ENCODE results near the gene TECPR2. TPM values are rescaled to one million over a fixed set of nuclear protein-coding genes. Genes with fewer than 3 reads are reported as not detected.
A peak's percentile ranks its signal among the peaks of the same experiment; 100 is the strongest.
"Not testable (repeated sequence)": the region's sequence is repeated elsewhere in the genome, so short reads cannot be mapped to it uniquely, and the experiment has no call there.

TECPR2 gene
- total RNA-seq, 2 donors from 2014 or later = 4.6 to 4.9 TPM

GRCh38 chr14:102510616-102511520 is 148.1 kb downstream of the TECPR2 start:
- Mint-ChIP-seq H3K27ac (peak overlapping the region; percentile 33), H3K9me3 (no peaks in the 10 kb centered on the region), H3K4me1 (no peaks in the 10 kb centered on the region), H3K27me3 (no peaks in the 10 kb centered on the region), H3K36me3 (ENCODE audit: low read depth) (no peaks in the 10 kb centered on the region), H3K4me3 (peak overlapping the region; percentile 74)
- no peak for ATAC-seq (replicated peaks)

- H3K4me3 Mint-ChIP-seq = no peak overlapping the region
- ATAC-seq (replicated peaks) = no peak
These were observed 148.8 kb downstream of the TECPR2 start for GRCh38 chr14:102511538-102511937.

GRCh38 chr14:102512793-102513300 is 150.1 kb downstream of the TECPR2 start:
- H3K9me3 Mint-ChIP-seq = no peaks in the 10 kb centered on the region
- H3K4me3 Mint-ChIP-seq = no peak overlapping the region
- H3K4me1 Mint-ChIP-seq = no peaks in the 10 kb centered on the region
- no peaks in the 10 kb centered on the region for H3K27me3 Mint-ChIP-seq
- no peak overlapping the region for H3K27ac Mint-ChIP-seq
- no peaks in the 10 kb centered on the region for H3K36me3 Mint-ChIP-seq (ENCODE audit: low read depth)
- ATAC-seq (replicated peaks) = no peak

More at GRCh38 chr14:102511538-102511937, 148.8 kb downstream of the TECPR2 start:
- Mint-ChIP-seq H3K9me3 (no peaks in the 10 kb centered on the region), H3K27me3 (no peaks in the 10 kb centered on the region), H3K27ac (no peak overlapping the region), H3K36me3 (ENCODE audit: low read depth) (no peaks in the 10 kb centered on the region), H3K4me1 (no peaks in the 10 kb centered on the region)

GRCh38 chr14:102513899-102514772 is 151.4 kb downstream of the TECPR2 start:
- no peaks in the 10 kb centered on the region for H3K4me1 Mint-ChIP-seq

GRCh38 chr14:102514987-102515733 is 152.4 kb downstream of the TECPR2 start:
- ATAC-seq (replicated peaks) = no peak
- Mint-ChIP-seq H3K27me3 (no peaks in the 10 kb centered on the region), H3K27ac (no peak overlapping the region), H3K36me3 (ENCODE audit: low read depth) (no peaks in the 10 kb centered on the region), H3K4me3 (no peak overlapping the region), H3K9me3 (no peaks in the 10 kb centered on the region), H3K4me1 (no peaks in the 10 kb centered on the region)

More at GRCh38 chr14:102513899-102514772, 151.4 kb downstream of the TECPR2 start:
- Mint-ChIP-seq H3K27ac (no peak overlapping the region), H3K36me3 (ENCODE audit: low read depth) (no peaks in the 10 kb centered on the region), H3K4me3 (no peak overlapping the region), H3K27me3 (no peaks in the 10 kb centered on the region), H3K9me3 (no peaks in the 10 kb centered on the region)
- ATAC-seq (replicated peaks) = no peak

GRCh38 chr14:102516531-102517391 is 154.0 kb downstream of the TECPR2 start:
- Mint-ChIP-seq H3K27me3 (no peaks in the 10 kb centered on the region), H3K9me3 (no peaks in the 10 kb centered on the region), H3K27ac (no peak overlapping the region), H3K4me3 (peak overlapping the region; percentile 77), H3K36me3 (ENCODE audit: low read depth) (no peaks in the 10 kb centered on the region), H3K4me1 (no peaks in the 10 kb centered on the region)
- ATAC-seq (replicated peaks) = peak; percentile 84

GRCh38 chr14:102517392-102518062 is 154.8 kb downstream of the TECPR2 start:
- peak overlapping the region; percentile 59 for H3K27ac Mint-ChIP-seq

GRCh38 chr14:102518063-102518648 is 155.4 kb downstream of the TECPR2 start:
- no peak for ATAC-seq (replicated peaks)
- H3K4me3 Mint-ChIP-seq = peak overlapping the region; percentile 64
- no peaks in the 10 kb centered on the region for H3K9me3 Mint-ChIP-seq
- peaks cover 3% of the 10 kb centered on the region for H3K4me1 Mint-ChIP-seq
- no peak overlapping the region for H3K27ac Mint-ChIP-seq
- H3K27me3 Mint-ChIP-seq = no peaks in the 10 kb centered on the region
- no peaks in the 10 kb centered on the region for H3K36me3 Mint-ChIP-seq (ENCODE audit: low read depth)

More at GRCh38 chr14:102517392-102518062, 154.8 kb downstream of the TECPR2 start:
- Mint-ChIP-seq H3K4me1 (no peaks in the 10 kb centered on the region), H3K4me3 (peak overlapping the region; percentile 64), H3K9me3 (no peaks in the 10 kb centered on the region), H3K36me3 (ENCODE audit: low read depth) (no peaks in the 10 kb centered on the region), H3K27me3 (no peaks in the 10 kb centered on the region)
- peak; percentile 3 for ATAC-seq (replicated peaks)

GRCh38 chr14:102519709-102520108 is 157.0 kb downstream of the TECPR2 start:
- H3K4me1 Mint-ChIP-seq; ATAC-seq (replicated peaks); H3K4me3 Mint-ChIP-seq; H3K9me3 Mint-ChIP-seq; H3K27me3 Mint-ChIP-seq; H3K36me3 Mint-ChIP-seq (ENCODE audit: low read depth); H3K27ac Mint-ChIP-seq: not testable (repeated sequence)

GRCh38 chr14:102523200-102523568 is 160.4 kb downstream of the TECPR2 start:
- no peaks in the 10 kb centered on the region for H3K36me3 Mint-ChIP-seq (ENCODE audit: low read depth)
- no peaks in the 10 kb centered on the region for H3K27me3 Mint-ChIP-seq
- ATAC-seq (replicated peaks) = no peak
- H3K4me1 Mint-ChIP-seq = peaks cover 17% of the 10 kb centered on the region
- H3K9me3 Mint-ChIP-seq = no peaks in the 10 kb centered on the region
- H3K4me3 Mint-ChIP-seq = peak overlapping the region; percentile 82
- H3K27ac Mint-ChIP-seq = peak overlapping the region; percentile 72

GRCh38 chr14:102523569-102524450 is 161.1 kb downstream of the TECPR2 start:
- peak overlapping the region; percentile 82 for H3K4me3 Mint-ChIP-seq

More at GRCh38 chr14:102523569-102524450, 161.1 kb downstream of the TECPR2 start:
- H3K27me3 Mint-ChIP-seq = no peaks in the 10 kb centered on the region
- H3K4me1 Mint-ChIP-seq = peaks cover 17% of the 10 kb centered on the region
- H3K27ac Mint-ChIP-seq = peak overlapping the region; percentile 72
- H3K9me3 Mint-ChIP-seq = no peaks in the 10 kb centered on the region
- no peak for ATAC-seq (replicated peaks)
- H3K36me3 Mint-ChIP-seq (ENCODE audit: low read depth) = no peaks in the 10 kb centered on the region
